ENCODE results near the gene ATP9B. TPM values are rescaled to one million over a fixed set of nuclear protein-coding genes. Genes with fewer than 3 reads are reported as not detected.

ATP9B gene
- total RNA-seq, 1 donor from 2014 or later = 12.6 TPM

GRCh38 chr18:79299272-79299671, 230.1 kb downstream of the ATP9B start:
- intact Hi-C loops (cut with micrococcal nuclease) = no loop called here
- no peaks in the 10 kb centered on the region for H3K27me3 ChIP-seq (ENCODE audit: low read depth)
- no peak overlapping the region for H3K4me3 ChIP-seq
- no peaks in the 10 kb centered on the region for H3K4me1 ChIP-seq
- no peaks in the 10 kb centered on the region for H3K9me3 ChIP-seq (replicated peaks)
- H3K36me3 ChIP-seq = peaks cover 34% of the 10 kb centered on the region
- TF ChIP-seq, protein P1, sequence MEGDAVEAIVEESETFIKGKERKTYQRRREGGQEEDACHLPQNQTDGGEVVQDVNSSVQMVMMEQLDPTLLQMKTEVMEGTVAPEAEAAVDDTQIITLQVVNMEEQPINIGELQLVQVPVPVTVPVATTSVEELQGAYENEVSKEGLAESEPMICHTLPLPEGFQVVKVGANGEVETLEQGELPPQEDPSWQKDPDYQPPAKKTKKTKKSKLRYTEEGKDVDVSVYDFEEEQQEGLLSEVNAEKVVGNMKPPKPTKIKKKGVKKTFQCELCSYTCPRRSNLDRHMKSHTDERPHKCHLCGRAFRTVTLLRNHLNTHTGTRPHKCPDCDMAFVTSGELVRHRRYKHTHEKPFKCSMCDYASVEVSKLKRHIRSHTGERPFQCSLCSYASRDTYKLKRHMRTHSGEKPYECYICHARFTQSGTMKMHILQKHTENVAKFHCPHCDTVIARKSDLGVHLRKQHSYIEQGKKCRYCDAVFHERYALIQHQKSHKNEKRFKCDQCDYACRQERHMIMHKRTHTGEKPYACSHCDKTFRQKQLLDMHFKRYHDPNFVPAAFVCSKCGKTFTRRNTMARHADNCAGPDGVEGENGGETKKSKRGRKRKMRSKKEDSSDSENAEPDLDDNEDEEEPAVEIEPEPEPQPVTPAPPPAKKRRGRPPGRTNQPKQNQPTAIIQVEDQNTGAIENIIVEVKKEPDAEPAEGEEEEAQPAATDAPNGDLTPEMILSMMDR (IDR thresholded peaks at IDR 0.05; ENCODE audit: borderline replicate concordance) = no peak
- DNase-seq = no peak
- H3K27ac ChIP-seq (replicated peaks) = no peak overlapping the region

DNA sequence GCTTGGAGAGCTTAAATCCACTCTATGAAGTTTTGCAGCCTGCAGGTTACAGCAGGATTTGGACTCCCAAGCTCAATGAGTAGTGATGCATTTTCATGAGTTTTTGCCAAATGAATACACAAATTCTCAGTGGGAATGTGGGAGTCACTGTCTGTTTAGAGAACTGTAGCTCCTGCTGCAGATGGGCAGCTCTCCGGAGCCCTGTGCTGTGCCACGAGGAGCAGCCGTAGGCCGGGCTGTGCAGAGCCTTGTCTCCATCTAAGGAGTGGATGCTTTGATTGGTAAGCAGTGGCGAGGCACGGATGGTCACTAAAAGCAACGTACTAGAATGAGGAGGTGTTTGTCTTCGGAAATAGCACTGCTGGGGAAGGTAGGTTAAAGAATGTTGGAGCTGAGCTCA, 230.5 kb downstream of the ATP9B start:
- Histone ChIP-seq H3K36me3 (peaks cover 34% of the 10 kb centered on the region), H3K4me3 (no peak overlapping the region)
- DNase-seq = no peak

GRCh38 chr18:79300413-79300812, 231.2 kb downstream of the ATP9B start:
- TF ChIP-seq, protein P1 (IDR thresholded peaks at IDR 0.05; ENCODE audit: borderline replicate concordance) = no peak

More for the DNA sequence above, 230.5 kb downstream of the ATP9B start:
- intact Hi-C loops (cut with micrococcal nuclease) = no loop called here
- no peaks in the 10 kb centered on the region for H3K4me1 ChIP-seq
- no peak overlapping the region for H3K27ac ChIP-seq (replicated peaks)
- TF ChIP-seq, protein P1 (IDR thresholded peaks at IDR 0.05; ENCODE audit: borderline replicate concordance) = no peak
- H3K27me3 ChIP-seq (ENCODE audit: low read depth) = no peaks in the 10 kb centered on the region
- no peaks in the 10 kb centered on the region for H3K9me3 ChIP-seq (replicated peaks)

GRCh38 chr18:79302120-79302519, 232.9 kb downstream of the ATP9B start:
- no peak for DNase-seq
- Histone ChIP-seq H3K9me3 (replicated peaks) (no peaks in the 10 kb centered on the region), H3K36me3 (peaks cover 50% of the 10 kb centered on the region), H3K27me3 (ENCODE audit: low read depth) (no peaks in the 10 kb centered on the region), H3K4me1 (no peaks in the 10 kb centered on the region), H3K27ac (replicated peaks) (no peak overlapping the region), H3K4me3 (no peak overlapping the region)
- TF ChIP-seq, protein P1 (IDR thresholded peaks at IDR 0.05; ENCODE audit: borderline replicate concordance) = no peak
- intact Hi-C loops (cut with micrococcal nuclease) = no loop called here

More at GRCh38 chr18:79300413-79300812, 231.2 kb downstream of the ATP9B start:
- Histone ChIP-seq H3K4me1 (no peaks in the 10 kb centered on the region), H3K27ac (replicated peaks) (no peak overlapping the region), H3K9me3 (replicated peaks) (no peaks in the 10 kb centered on the region), H3K27me3 (ENCODE audit: low read depth) (no peaks in the 10 kb centered on the region), H3K4me3 (no peak overlapping the region), H3K36me3 (peaks cover 36% of the 10 kb centered on the region)
- intact Hi-C loops (cut with micrococcal nuclease) = no loop called here
- DNase-seq = no peak

DNA sequence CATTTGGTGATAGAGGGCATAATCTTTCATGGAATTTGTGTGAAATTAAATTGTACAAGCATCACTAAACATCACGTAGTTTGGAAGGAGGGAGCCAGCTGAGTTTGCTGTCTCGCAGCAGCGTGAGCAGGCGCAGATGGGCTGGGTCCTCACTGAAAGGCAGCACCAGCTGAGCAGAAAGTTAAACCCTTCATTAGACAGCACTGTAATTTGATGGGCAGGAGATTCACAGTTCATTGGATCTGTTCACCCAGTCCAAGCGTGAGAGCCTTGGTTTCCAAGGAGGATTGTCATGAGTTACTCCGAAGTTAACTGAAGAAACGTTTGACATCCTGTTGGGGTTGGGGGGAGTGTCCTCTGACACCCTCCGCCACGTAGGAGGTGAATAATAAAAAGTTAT, 236.7 kb downstream of the ATP9B start:
- Histone ChIP-seq H3K27me3 (ENCODE audit: low read depth) (no peaks in the 10 kb centered on the region), H3K4me3 (no peak overlapping the region), H3K9me3 (replicated peaks) (no peaks in the 10 kb centered on the region), H3K36me3 (peaks cover 52% of the 10 kb centered on the region), H3K4me1 (no peaks in the 10 kb centered on the region), H3K27ac (replicated peaks) (no peak overlapping the region)
- no peak for DNase-seq
- intact Hi-C loops (cut with micrococcal nuclease) = no loop called here
- TF ChIP-seq, protein P1 (IDR thresholded peaks at IDR 0.05; ENCODE audit: borderline replicate concordance) = no peak

Measured in left ventricle myocardium inferior (tissue), 1 donor.